HG03432 (cell line): ENCODE data around the gene PLCB3.
A peak's percentile ranks its signal among the peaks of the same experiment; 100 is the strongest.

Experiments used
- ATAC-seq: cut with Tn5 transposase; IDR thresholded peaks from one replicate; pipeline ENCODE4 v1.9.1; 2021; ENCODE audit warnings: mild to moderate bottlenecking, moderate library complexity; ENCODE audit not compliant: unreplicated experiment

PLCB3 gene

GRCh38 chr11:64265176-64266160 lies 14.1 kb downstream of the PLCB3 start:
- no peak for ATAC-seq

GRCh38 chr11:64266339-64266738 lies 15.0 kb downstream of the PLCB3 start:
- no peak for ATAC-seq

GRCh38 chr11:64267207-64267945 lies 16.0 kb downstream of the PLCB3 start:
- no peak for ATAC-seq

GRCh38 chr11:64268025-64268892 lies 16.9 kb downstream of the PLCB3 start:
- ATAC-seq: no peak

- peak; percentile 18 for ATAC-seq
Measured at GRCh38 chr11:64268893-64269539, 17.7 kb downstream of the PLCB3 start.

GRCh38 chr11:64269540-64270220 lies 18.4 kb downstream of the PLCB3 start:
- peak; percentile 67 for ATAC-seq

- ATAC-seq: no peak
Measured at GRCh38 chr11:64275031-64275800, 23.9 kb downstream of the PLCB3 start.

GRCh38 chr11:64275841-64276240 lies 24.5 kb downstream of the PLCB3 start:
- no peak for ATAC-seq

DNA sequence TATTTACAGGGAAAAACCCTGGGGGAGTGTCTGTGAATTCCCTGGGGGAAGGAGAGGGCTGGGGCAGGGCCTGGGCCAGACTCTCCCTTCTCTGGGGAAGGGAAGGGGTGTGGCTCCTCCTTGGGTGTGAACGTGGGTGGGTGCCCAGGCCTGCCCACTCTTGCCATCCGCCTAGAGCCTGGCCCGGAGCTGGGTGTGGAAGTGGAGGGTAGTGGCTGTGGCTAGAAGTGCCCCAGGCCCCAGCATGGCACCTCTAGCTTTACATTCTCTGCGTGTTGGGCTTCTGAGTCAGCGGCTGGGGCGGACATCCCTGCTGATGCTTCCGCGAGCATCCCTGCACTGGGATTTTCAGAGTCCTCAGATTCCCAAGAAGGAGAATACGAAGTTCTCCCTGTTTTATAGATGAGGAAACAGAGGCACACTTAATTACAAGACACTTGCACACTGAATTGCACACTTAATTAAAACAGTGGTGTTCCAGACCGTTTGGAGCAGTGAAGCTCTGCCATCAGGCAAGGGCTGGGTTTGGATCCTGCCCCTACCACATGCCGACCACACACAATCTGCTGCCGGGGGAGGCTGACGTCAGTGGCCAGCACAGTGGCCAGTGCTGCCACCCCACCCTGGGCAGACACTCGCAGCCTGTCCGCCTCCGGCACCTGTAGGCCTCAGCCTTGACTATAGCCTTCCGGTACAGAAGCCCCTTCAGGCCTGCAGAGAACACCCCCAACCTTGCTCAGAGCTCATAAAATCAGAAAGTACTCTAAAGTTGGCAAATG lies 25.5 kb downstream of the PLCB3 start:
- ATAC-seq: no peak

DNA sequence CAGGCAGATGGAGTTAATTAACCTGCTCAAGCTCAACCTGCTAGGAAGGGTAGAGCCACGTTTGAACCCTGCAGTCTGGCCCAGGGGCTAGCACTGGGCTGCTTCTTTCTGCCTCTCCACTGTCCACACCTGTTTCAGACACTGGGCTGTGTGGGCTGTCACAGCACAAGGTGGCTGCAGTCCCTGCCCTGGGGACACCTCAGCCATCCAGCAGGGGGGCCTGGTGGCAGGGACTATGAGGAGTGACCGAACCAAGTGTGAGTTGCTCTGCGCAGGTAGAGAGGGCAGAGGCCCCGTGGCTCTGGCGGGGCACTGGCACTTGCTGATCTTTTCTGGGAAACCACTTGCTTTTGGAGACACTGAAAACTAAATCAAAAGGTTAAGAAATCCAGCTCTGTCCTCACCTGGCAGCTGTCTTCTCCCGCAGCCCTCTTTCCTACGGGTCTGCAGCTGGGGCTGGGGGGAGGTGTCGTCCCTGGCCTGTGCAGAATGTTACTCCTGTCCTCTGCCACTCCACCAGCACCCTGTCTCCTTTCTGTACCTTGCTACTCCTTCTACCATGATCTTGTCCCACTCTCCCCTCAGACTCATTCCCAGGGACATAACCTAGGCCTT lies 27.4 kb downstream of the PLCB3 start:
- no peak for ATAC-seq

- no peak for ATAC-seq
Measured at GRCh38 chr11:64281957-64282770, 30.8 kb downstream of the PLCB3 start.

- ATAC-seq: no peak
Measured at GRCh38 chr11:64283092-64283491, 31.8 kb downstream of the PLCB3 start.

GRCh38 chr11:64284048-64284961 lies 33.0 kb downstream of the PLCB3 start, which contains the start of gene BAD:
Gene BAD (minus strand): TSS chr11:64284665. CDS start chr11:64284368, 297 bp downstream.
- ATAC-seq: peak; percentile 75

GRCh38 chr11:64284962-64285884 lies 33.9 kb downstream of the PLCB3 start, which contains the start of gene GPR137:
Gene GPR137 (plus strand): TSS chr11:64285848. CDS start chr11:64286525, 677 bp downstream.
- ATAC-seq: peak; percentile 69
